GM12892 (cell line): Measurements from ENCODE around the gene AGPAT4.

Experiments used
- POLR2A ChIP-seq: IDR thresholded peaks from 2 replicates; pipeline ENCODE4 v1.6.1; 2011; ENCODE audit warnings: low read depth, low read length, control low read depth
- POLR2AphosphoS5 ChIP-seq: IDR thresholded peaks from 2 replicates; pipeline ENCODE4 v1.6.1; 2011; ENCODE audit warnings: low read depth, low read length, control low read depth
- TAF1 ChIP-seq: IDR thresholded peaks from 2 replicates; pipeline ENCODE4 v1.6.1; 2011; ENCODE audit warnings: low read depth, mild to moderate bottlenecking, control low read depth, low read length, borderline replicate concordance

GRCh38 chr6:161265554-161265953, 8.3 kb downstream of the AGPAT4 start:
- TF ChIP-seq POLR2A (no peak), POLR2AphosphoS5 (no peak), TAF1 (no peak)
